Hematopoietic multipotent progenitor cell treated with erythropoietin and hydrocortisone succinate and interleukin-3 and kit ligand, for 6 days (in vitro differentiated cells): ENCODE results near the gene KCNK16.
"Not testable (repeated sequence)": the region's sequence is repeated elsewhere in the genome, so short reads cannot be mapped to it uniquely, and the experiment has no call there.

Experiments
- DNase-seq: peaks from one replicate; pipeline ENCODE4 v3.0.0-alpha.2; 2015

KCNK16 gene

GRCh38 chr6:39304951-39305350 is 17.6 kb downstream of the KCNK16 start:
- DNase-seq = no peak

GRCh38 chr6:39303425-39304153 is 18.9 kb downstream of the KCNK16 start:
- DNase-seq = no peak

GRCh38 chr6:39302669-39303424 is 19.7 kb downstream of the KCNK16 start:
- DNase-seq = peak; percentile 94

- DNase-seq = no peak
Observed at GRCh38 chr6:39302011-39302410, 20.5 kb downstream of the KCNK16 start.

- peak; percentile 42 for DNase-seq
Observed at GRCh38 chr6:39301606-39302005, 20.9 kb downstream of the KCNK16 start.

GRCh38 chr6:39300739-39301138 is 21.8 kb downstream of the KCNK16 start:
- peak; percentile 30 for DNase-seq

- no peak for DNase-seq
Observed at GRCh38 chr6:39298061-39298460, 24.4 kb downstream of the KCNK16 start.

GRCh38 chr6:39296745-39297640 is 25.5 kb downstream of the KCNK16 start:
- no peak for DNase-seq

GRCh38 chr6:39295611-39296011 is 26.9 kb downstream of the KCNK16 start:
- peak; percentile 37 for DNase-seq

GRCh38 chr6:39294899-39295298 is 27.6 kb downstream of the KCNK16 start:
- DNase-seq = no peak

GRCh38 chr6:39294133-39294532 is 28.4 kb downstream of the KCNK16 start:
- no peak for DNase-seq

GRCh38 chr6:39292637-39293036 is 29.9 kb downstream of the KCNK16 start:
- DNase-seq = no peak

- DNase-seq = no peak
Observed at GRCh38 chr6:39289490-39289889, 33.0 kb downstream of the KCNK16 start.

GRCh38 chr6:39287601-39288000 is 34.9 kb downstream of the KCNK16 start:
- no peak for DNase-seq

GRCh38 chr6:39286596-39286995 is 35.9 kb downstream of the KCNK16 start:
- not testable (repeated sequence) for DNase-seq

GRCh38 chr6:39282774-39283173 is 39.7 kb downstream of the KCNK16 start:
- DNase-seq = no peak

GRCh38 chr6:39281312-39281980 is 41.1 kb downstream of the KCNK16 start:
- no peak for DNase-seq

- no peak for DNase-seq
Observed at GRCh38 chr6:39280247-39280731, 42.2 kb downstream of the KCNK16 start.

GRCh38 chr6:39279539-39279938 is 43.0 kb downstream of the KCNK16 start:
- DNase-seq = no peak

GRCh38 chr6:39276379-39276995 is 46.0 kb downstream of the KCNK16 start:
- DNase-seq = no peak

- DNase-seq = no peak
Observed at GRCh38 chr6:39274903-39275302, 47.6 kb downstream of the KCNK16 start.

- no peak for DNase-seq
Observed at GRCh38 chr6:39274471-39274870, 48.0 kb downstream of the KCNK16 start.
